Sigmoid colon (tissue), 4 donors: ENCODE measurements around the gene RCOR1.

Source experiments
- POLR2A ChIP-seq, 2 donors: fragments of 450-650 bp; IDR thresholded peaks; one replicate each; pipeline ENCODE4 v1.6.1; 2016; ENCODE audit warnings: antibody characterized with exemption in 2 of 2, mild to moderate bottlenecking in 2 of 2, moderate library complexity in 2 of 2
- POLR2AphosphoS5 ChIP-seq, 4 donors: sonication (generic); formaldehyde crosslinking; IDR thresholded peaks; one replicate each; pipeline ENCODE4 v1.6.1; 2017; ENCODE audit warnings: antibody characterized with exemption in 4 of 4
- TF ChIP-seq, protein P1 (sequence below), 4 experiments: fragments of 450-650 bp in 3 of 4; fragments of 200-600 bp in 1 of 4; IDR thresholded peaks; one replicate each; pipeline ENCODE4 v1.5.1; 2016 to 2019; ENCODE audit warnings: antibody characterized with exemption in 4 of 4, mild to moderate bottlenecking in 3 of 4, moderate library complexity in 2 of 4

DNA sequence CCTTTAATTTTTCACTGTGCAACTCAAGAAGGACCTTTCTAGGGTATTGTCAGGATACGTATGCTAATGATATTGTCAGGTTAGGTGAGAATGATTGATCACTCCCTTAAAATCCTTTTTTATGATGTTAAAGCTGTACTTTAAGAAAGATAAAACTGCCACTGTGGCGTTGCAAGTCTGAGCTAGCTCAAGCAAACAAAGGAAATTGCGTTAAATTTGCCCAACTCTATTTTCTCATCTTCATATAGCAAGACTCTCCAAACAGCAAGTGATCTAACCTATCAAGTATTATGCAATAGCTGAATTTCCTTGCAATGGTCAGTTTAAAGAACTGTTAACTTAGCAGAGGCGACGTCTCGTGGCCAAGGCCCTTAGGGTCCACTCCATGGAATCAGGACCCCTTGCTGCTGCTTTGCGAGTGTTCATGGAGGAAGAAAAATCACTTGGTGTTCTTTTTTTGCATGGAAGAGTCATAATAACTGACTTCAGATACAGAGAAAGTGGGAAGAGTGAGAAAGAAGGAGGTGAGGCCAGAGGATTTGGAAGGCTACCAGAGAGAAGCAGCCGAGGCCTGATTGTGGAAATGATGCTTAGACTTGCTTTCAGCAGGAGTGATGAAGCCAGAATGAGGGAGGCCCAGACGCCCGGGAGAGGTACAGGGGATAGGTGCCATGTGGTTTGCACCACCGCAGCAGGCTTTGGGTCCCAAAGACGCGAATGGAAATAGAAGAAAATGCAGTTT lies 187.3 kb downstream of the RCOR1 start:
- TF ChIP-seq POLR2AphosphoS5 (IDR thresholded peaks at IDR 0.05) (no peak), POLR2A (IDR thresholded peaks at IDR 0.05) (no peak)
- TF ChIP-seq, protein P1, sequence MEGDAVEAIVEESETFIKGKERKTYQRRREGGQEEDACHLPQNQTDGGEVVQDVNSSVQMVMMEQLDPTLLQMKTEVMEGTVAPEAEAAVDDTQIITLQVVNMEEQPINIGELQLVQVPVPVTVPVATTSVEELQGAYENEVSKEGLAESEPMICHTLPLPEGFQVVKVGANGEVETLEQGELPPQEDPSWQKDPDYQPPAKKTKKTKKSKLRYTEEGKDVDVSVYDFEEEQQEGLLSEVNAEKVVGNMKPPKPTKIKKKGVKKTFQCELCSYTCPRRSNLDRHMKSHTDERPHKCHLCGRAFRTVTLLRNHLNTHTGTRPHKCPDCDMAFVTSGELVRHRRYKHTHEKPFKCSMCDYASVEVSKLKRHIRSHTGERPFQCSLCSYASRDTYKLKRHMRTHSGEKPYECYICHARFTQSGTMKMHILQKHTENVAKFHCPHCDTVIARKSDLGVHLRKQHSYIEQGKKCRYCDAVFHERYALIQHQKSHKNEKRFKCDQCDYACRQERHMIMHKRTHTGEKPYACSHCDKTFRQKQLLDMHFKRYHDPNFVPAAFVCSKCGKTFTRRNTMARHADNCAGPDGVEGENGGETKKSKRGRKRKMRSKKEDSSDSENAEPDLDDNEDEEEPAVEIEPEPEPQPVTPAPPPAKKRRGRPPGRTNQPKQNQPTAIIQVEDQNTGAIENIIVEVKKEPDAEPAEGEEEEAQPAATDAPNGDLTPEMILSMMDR (IDR thresholded peaks at IDR 0.05) = no peak
